Brain microvascular endothelial cell (primary cell): Measurements from ENCODE around the gene SFXN5.
A peak's percentile ranks its signal among the peaks of the same experiment; 100 is the strongest.

Source experiments
- DNase-seq: peaks from one replicate; pipeline ENCODE4 v3.0.0-alpha.2; 2020
- H3K27ac ChIP-seq: fragments of 250-450 bp; sonication (Bioruptor Pico); 2 replicates; pipeline ENCODE4 v1.5.1; 2020; ENCODE audit warnings: mild to moderate bottlenecking, moderate library complexity
- H3K27me3 ChIP-seq: fragments of 250-450 bp; sonication (Bioruptor Pico); replicated peaks from 2 replicates; pipeline ENCODE4 v1.5.1; 2020; ENCODE audit warnings: mild to moderate bottlenecking
- H3K36me3 ChIP-seq: fragments of 250-450 bp; sonication (Bioruptor Pico); replicated peaks from 2 replicates; pipeline ENCODE4 v1.5.1; 2020; ENCODE audit warnings: mild to moderate bottlenecking
- H3K4me3 ChIP-seq: 2 replicates; pipeline ENCODE4 v1.5.1; 2011; ENCODE audit warnings: low read depth, mild to moderate bottlenecking, control low read depth, low read length, moderate library complexity
- in situ Hi-C: cut with HindIII; loops from 2 replicates; pipeline ENCODE4 v1.10.0; 2017; ENCODE audit warnings: low sequenced_read_pairs, low pct_ligation_motif_present
- TF ChIP-seq, protein P1 (sequence below): IDR thresholded peaks from 2 replicates; pipeline ENCODE4 v1.5.1; 2011; ENCODE audit warnings: low read depth, mild to moderate bottlenecking, moderate library complexity, low read length, control low read depth, inconsistent platforms; ENCODE audit errors: missing control alignments

Gene SFXN5

DNA sequence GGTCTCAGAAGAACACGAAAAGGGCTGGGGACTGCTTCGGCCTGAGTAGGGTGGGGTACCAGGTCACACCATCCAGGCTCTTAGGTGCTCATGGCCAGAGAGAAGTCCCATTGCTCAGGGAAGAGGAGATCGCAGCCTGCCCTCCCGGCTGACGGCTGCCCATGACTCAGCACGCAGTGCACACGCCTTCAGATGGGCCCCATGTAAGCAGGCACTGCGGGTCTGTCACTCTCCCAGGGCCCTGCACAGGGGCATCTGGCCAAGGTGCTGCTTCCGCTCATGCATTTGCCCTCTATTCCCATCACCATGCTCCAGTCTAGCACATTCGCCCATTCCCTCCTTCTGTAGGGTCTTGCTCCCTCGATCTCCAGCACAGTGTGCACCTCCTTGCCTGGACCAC, 34.7 kb downstream of the SFXN5 start:
- Histone ChIP-seq H3K27me3 (no peaks in the 10 kb centered on the region), H3K27ac (no peak overlapping the region), H3K36me3 (no peaks in the 10 kb centered on the region), H3K4me3 (no peak overlapping the region)
- TF ChIP-seq, protein P1, sequence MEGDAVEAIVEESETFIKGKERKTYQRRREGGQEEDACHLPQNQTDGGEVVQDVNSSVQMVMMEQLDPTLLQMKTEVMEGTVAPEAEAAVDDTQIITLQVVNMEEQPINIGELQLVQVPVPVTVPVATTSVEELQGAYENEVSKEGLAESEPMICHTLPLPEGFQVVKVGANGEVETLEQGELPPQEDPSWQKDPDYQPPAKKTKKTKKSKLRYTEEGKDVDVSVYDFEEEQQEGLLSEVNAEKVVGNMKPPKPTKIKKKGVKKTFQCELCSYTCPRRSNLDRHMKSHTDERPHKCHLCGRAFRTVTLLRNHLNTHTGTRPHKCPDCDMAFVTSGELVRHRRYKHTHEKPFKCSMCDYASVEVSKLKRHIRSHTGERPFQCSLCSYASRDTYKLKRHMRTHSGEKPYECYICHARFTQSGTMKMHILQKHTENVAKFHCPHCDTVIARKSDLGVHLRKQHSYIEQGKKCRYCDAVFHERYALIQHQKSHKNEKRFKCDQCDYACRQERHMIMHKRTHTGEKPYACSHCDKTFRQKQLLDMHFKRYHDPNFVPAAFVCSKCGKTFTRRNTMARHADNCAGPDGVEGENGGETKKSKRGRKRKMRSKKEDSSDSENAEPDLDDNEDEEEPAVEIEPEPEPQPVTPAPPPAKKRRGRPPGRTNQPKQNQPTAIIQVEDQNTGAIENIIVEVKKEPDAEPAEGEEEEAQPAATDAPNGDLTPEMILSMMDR = no peak
- DNase-seq = no peak
- in situ Hi-C loops = no loop called here

GRCh38 chr2:73035899-73036711, 35.4 kb downstream of the SFXN5 start:
- TF ChIP-seq, protein P1 = peak; percentile 37

GRCh38 chr2:73034661-73035375, 36.7 kb downstream of the SFXN5 start:
- DNase-seq = no peak
- TF ChIP-seq, protein P1 = no peak
- in situ Hi-C loops = no loop called here
- Histone ChIP-seq H3K27ac (no peak overlapping the region), H3K36me3 (no peaks in the 10 kb centered on the region), H3K27me3 (no peaks in the 10 kb centered on the region), H3K4me3 (no peak overlapping the region)

More at GRCh38 chr2:73035899-73036711, 35.4 kb downstream of the SFXN5 start:
- Histone ChIP-seq H3K27ac (no peak overlapping the region), H3K36me3 (no peaks in the 10 kb centered on the region), H3K27me3 (no peaks in the 10 kb centered on the region), H3K4me3 (no peak overlapping the region)
- in situ Hi-C loops = no loop called here
- no peak for DNase-seq

- in situ Hi-C loops = no loop called here
Measured at GRCh38 chr2:73033766-73034381, 37.6 kb downstream of the SFXN5 start.

DNA sequence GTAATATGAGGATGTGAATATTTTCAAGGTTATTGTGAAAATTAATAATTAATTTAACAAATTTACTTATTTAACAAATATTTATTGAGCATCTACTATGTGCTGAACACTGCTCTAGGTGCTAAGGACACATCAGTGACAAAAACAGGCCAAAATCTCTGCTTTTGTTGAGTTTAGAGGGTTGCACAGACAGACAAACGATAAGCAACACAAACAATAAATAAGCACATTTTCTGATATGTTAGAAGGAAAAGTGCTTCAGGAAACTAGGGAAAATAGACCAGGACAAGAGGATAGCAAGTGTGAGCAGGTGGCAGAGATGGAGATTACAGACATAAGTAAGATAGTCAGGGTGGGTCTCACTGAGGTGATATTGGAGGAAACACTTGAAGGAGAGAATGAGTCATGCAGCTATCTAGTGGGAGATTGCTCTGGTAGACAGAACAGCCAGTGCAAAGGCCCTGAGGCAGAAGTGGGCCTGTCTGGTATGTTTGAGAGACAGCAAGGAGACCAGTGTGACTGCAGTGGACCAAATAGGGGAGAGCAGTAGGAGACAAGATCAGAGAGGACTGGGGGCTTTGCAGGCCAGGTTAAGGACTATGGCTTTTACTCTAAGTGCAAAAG, 38.3 kb downstream of the SFXN5 start:
- H3K4me3 ChIP-seq = no peak overlapping the region
- TF ChIP-seq, protein P1 = no peak
- no peak overlapping the region for H3K27ac ChIP-seq
- H3K27me3 ChIP-seq = no peaks in the 10 kb centered on the region
- H3K36me3 ChIP-seq = no peaks in the 10 kb centered on the region
- in situ Hi-C loops = no loop called here
- DNase-seq = no peak

More at GRCh38 chr2:73033766-73034381, 37.6 kb downstream of the SFXN5 start:
- no peak overlapping the region for H3K4me3 ChIP-seq
- TF ChIP-seq, protein P1 = no peak
- no peaks in the 10 kb centered on the region for H3K27me3 ChIP-seq
- DNase-seq = no peak
- no peak overlapping the region for H3K27ac ChIP-seq
- no peaks in the 10 kb centered on the region for H3K36me3 ChIP-seq
